Endodermal cell (in vitro differentiated cells): ENCODE data around the gene GAL3ST1. TPM values are rescaled to one million over a fixed set of nuclear protein-coding genes. Genes with fewer than 3 reads are reported as not detected.
"Not testable (repeated sequence)": the region's sequence is repeated elsewhere in the genome, so short reads cannot be mapped to it uniquely, and the experiment has no call there.

ENCODE experiments used
- DNase-seq: peaks from one replicate; pipeline ENCODE4 v3.0.0-alpha.2; 2017
- H3K27ac ChIP-seq: 2 replicates; pipeline ENCODE4 v1.5.1; 2013; ENCODE audit warnings: mild to moderate bottlenecking, low read depth, low read length, moderate library complexity
- H3K27me3 ChIP-seq: 2 replicates; pipeline ENCODE4 v1.6.1; 2013; ENCODE audit warnings: mild to moderate bottlenecking, low read length, moderate library complexity; ENCODE audit not compliant: insufficient read depth, control insufficient read depth, poor library complexity, severe bottlenecking
- H3K36me3 ChIP-seq: 2 replicates; pipeline ENCODE4 v1.7.0; 2013; ENCODE audit warnings: mild to moderate bottlenecking, low read length, moderate library complexity; ENCODE audit not compliant: control insufficient read depth, insufficient read depth
- H3K4me1 ChIP-seq: one replicate; pipeline ENCODE4 v1.7.0; 2013; ENCODE audit warnings: low read length; ENCODE audit not compliant: control insufficient read depth, insufficient read depth
- H3K4me3 ChIP-seq: 2 replicates; pipeline ENCODE4 v1.5.1; 2013; ENCODE audit warnings: mild to moderate bottlenecking, low read length, moderate library complexity
- H3K9ac ChIP-seq: 2 replicates; pipeline ENCODE4 v1.6.1; 2013; ENCODE audit warnings: mild to moderate bottlenecking, low read length, moderate library complexity; ENCODE audit not compliant: poor library complexity, severe bottlenecking; ENCODE audit errors: extremely low read depth
- H3K9me3 ChIP-seq: 2 replicates; pipeline ENCODE4 v1.6.1; 2013; ENCODE audit warnings: mild to moderate bottlenecking, low read length, moderate library complexity; ENCODE audit not compliant: control insufficient read depth
- H3K27ac Mint-ChIP-seq: 2 replicates; pipeline ENCODE4 v1.8.0; 2020; ENCODE audit warnings: mixed read lengths
- H3K27me3 Mint-ChIP-seq: 2 replicates; pipeline ENCODE4 v1.8.0; 2021; ENCODE audit warnings: mild to moderate bottlenecking, mixed read lengths; ENCODE audit not compliant: insufficient read depth
- H3K36me3 Mint-ChIP-seq: 2 replicates; pipeline ENCODE4 v1.8.0; 2020; ENCODE audit warnings: low read depth, mixed read lengths
- H3K4me1 Mint-ChIP-seq: 2 replicates; pipeline ENCODE4 v1.8.0; 2020; ENCODE audit warnings: mixed read lengths
- H3K4me3 Mint-ChIP-seq: 2 replicates; pipeline ENCODE4 v1.8.0; 2020; ENCODE audit warnings: mild to moderate bottlenecking, moderate library complexity, mixed read lengths
- H3K9me3 Mint-ChIP-seq: 2 replicates; pipeline ENCODE4 v1.8.0; 2020; ENCODE audit warnings: mild to moderate bottlenecking, mixed read lengths
- CTCF ChIP-seq: fragments of 200-600 bp; sonication (generic); conservative IDR thresholded peaks from 2 replicates; pipeline ENCODE4 v1.5.0; 2021; ENCODE audit warnings: antibody characterized with exemption, mild to moderate bottlenecking
- WGBS, 2 experiments: methylation state at CpG; one replicate each; pipeline versions ENCODE4 v1.1.5 to v1.1.7; 2013; ENCODE audit warnings: missing lambda C conversion rate in 2 of 2, mixed read lengths in 1 of 2; ENCODE audit not compliant: insufficient coverage in 1 of 2, insufficient read length in 1 of 2; 5-methylcytosine and 5-hydroxymethylcytosine counted together
- total RNA-seq, 2 donors: library from RNA; stranded (reverse); fragmentation: NEBNext Ultra II Directional in 1 of 2; extraction: Animal tissue kit (Norgen Biotek cat#: 25700) in 1 of 2; gene quantifications; 2 replicates in 1 of 2; 3 replicates in 1 of 2; pipeline ENCODE4 v1.2.1, GENCODE V29; 2021

The GAL3ST1 gene
- total RNA-seq, 2 donors from 2014 or later, result 26.4 to 28.3 TPM

- H3K9me3 ChIP-seq, result no peaks in the 10 kb centered on the region
- DNase-seq, result no peak
- WGBS, 2 experiments, result 93 to 94% methylated on average over 10 of the region's 10 CpGs
- no peak overlapping the region for H3K27ac ChIP-seq
- TF ChIP-seq CTCF, result no peak
- H3K36me3 ChIP-seq, result no peaks in the 10 kb centered on the region
- H3K9me3 Mint-ChIP-seq, result no peaks in the 10 kb centered on the region
- H3K4me3 ChIP-seq, result no peak overlapping the region
- H3K4me1 ChIP-seq, result no peaks in the 10 kb centered on the region
- H3K27ac Mint-ChIP-seq, result no peak overlapping the region
- peaks cover 2% of the 10 kb centered on the region for H3K27me3 Mint-ChIP-seq
- H3K9ac ChIP-seq, result no peak overlapping the region
- H3K36me3 Mint-ChIP-seq, result no peaks in the 10 kb centered on the region
- no peak overlapping the region for H3K4me3 Mint-ChIP-seq
- H3K4me1 Mint-ChIP-seq, result peaks cover 21% of the 10 kb centered on the region
- H3K27me3 ChIP-seq, result no peaks in the 10 kb centered on the region
These were observed 4.7 kb downstream of the GAL3ST1 start for GRCh38 chr22:30569674-30570202.

- no peak overlapping the region for H3K27ac Mint-ChIP-seq
- no peaks in the 10 kb centered on the region for H3K36me3 Mint-ChIP-seq
- H3K9me3 ChIP-seq, result no peaks in the 10 kb centered on the region
- H3K9me3 Mint-ChIP-seq, result no peaks in the 10 kb centered on the region
- TF ChIP-seq CTCF, result no peak
- no peaks in the 10 kb centered on the region for H3K4me1 ChIP-seq
- peaks cover 15% of the 10 kb centered on the region for H3K4me1 Mint-ChIP-seq
- DNase-seq, result peak; percentile 73
- 86 to 92% methylated on average over 5 to 10 of the region's 10 CpGs for WGBS, 2 experiments
- H3K27me3 Mint-ChIP-seq, result no peaks in the 10 kb centered on the region
- H3K27ac ChIP-seq, result no peak overlapping the region
- no peak overlapping the region for H3K4me3 ChIP-seq
- no peak overlapping the region for H3K4me3 Mint-ChIP-seq
- no peak overlapping the region for H3K9ac ChIP-seq
- no peaks in the 10 kb centered on the region for H3K36me3 ChIP-seq
- H3K27me3 ChIP-seq, result no peaks in the 10 kb centered on the region
These were observed 6.2 kb downstream of the GAL3ST1 start for GRCh38 chr22:30568137-30568805.

GRCh38 chr22:30567277-30567676 is 7.2 kb downstream of the GAL3ST1 start:
- not testable (repeated sequence) for DNase-seq, H3K9me3 Mint-ChIP-seq, H3K36me3 Mint-ChIP-seq, H3K4me3 ChIP-seq, H3K4me1 ChIP-seq, H3K27me3 Mint-ChIP-seq, H3K9ac ChIP-seq, H3K27me3 ChIP-seq, H3K36me3 ChIP-seq, H3K27ac Mint-ChIP-seq, H3K9me3 ChIP-seq, H3K4me3 Mint-ChIP-seq, H3K27ac ChIP-seq
- WGBS, 2 experiments, result 94% methylated on average over 5 to 6 of the region's 6 CpGs
- H3K4me1 Mint-ChIP-seq, result peaks cover 13% of the 10 kb centered on the region
